ENCODE data around the gene MPPE1.

The MPPE1 gene

DNA sequence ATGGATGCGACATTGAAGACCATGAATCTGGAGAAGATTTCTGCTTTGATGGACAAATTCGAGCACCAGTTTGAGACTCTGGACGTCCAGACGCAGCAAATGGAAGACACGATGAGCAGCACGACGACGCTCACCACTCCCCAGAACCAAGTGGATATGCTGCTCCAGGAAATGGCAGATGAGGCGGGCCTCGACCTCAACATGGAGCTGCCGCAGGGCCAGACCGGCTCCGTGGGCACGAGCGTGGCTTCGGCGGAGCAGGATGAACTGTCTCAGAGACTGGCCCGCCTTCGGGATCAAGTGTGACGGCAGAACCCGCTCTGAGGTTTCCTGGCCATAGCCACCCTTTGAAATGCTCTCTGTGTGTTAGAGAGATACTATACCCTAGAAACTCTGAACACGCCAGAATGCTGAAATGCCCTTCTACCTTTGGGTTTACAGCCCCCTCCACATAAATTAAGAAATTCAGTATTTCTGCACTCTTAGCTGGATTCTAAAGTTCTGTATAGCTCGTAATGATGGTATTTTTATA, 56.2 kb downstream of the MPPE1 start:
- DNase-seq = no peak

DNA sequence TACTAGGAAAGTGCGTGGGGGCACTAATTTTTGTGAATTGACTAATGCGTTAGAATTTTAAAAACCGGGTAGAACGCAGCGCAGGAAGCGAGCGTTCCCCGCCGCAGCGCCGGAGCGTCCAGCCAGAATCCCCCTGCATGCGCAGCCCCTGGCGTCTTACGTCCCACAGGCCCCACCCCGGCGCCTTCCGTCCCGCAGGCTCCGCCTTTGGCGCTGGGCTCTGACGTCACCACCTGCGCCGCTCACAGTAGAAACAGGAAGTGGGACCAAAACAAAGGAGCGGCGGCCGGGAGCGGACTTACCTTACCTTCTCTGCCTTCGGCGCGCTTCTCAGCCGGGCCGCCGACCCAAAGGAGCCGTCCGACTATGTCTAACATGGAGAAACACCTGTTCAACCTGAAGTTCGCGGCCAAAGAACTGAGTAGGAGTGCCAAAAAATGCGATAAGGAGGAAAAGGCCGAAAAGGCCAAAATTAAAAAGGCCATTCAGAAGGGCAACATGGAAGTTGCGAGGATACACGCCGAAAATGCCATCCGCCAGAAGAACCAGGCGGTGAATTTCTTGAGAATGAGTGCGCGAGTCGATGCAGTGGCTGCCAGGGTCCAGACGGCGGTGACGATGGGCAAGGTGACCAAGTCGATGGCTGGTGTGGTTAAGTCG, 56.8 kb downstream of the MPPE1 start, which contains the start of gene CHMP1B:
Gene CHMP1B (plus strand): TSS at position 268 of the 660 bp plus-strand sequence. CDS start 99 bp downstream, at position 367.
- DNase-seq = peak; percentile 81

DNA sequence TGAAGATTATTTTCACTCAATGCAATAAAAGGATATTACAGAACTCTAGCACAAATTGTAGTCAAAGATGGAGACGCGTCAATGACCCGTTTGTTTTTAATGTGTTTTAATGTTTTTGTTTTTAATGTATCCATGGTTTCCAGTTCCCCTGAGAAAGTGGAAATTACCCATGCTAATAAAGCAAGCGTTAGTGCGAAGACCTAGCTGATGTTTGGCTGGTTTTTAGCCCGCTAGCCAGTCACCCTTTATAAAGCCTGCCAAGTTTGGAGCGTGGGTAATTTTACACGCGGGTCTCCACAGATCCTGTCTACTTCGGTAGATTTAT, 57.3 kb downstream of the MPPE1 start:
- DNase-seq = no peak

GRCh38 chr18:11849841-11850634, 58.1 kb downstream of the MPPE1 start:
- DNase-seq = no peak

- no peak for DNase-seq
Measured at GRCh38 chr18:11849279-11849678, 58.8 kb downstream of the MPPE1 start.

GRCh38 chr18:11847811-11848210, 60.3 kb downstream of the MPPE1 start:
- DNase-seq = no peak

DNA sequence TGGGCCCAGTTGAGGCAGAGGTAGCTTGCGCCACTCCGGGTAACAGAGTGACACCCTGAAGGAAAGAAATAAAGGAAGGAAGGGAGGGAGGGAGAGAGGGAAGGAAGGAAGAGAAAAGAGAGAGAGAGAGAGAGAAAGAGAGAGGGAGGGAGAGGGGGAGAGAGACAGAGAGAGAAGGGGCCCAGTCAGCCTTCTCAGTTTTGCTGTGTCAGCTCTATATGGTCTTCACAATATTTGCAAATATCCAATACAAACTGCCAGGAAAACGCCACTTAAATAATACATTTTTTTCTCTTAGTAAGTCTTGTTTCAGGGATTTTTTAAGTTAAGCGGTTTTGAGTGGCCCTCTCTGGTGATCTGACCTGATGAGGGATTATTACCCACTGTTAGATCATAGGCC, 62.5 kb downstream of the MPPE1 start:
- no peak for DNase-seq

DNA sequence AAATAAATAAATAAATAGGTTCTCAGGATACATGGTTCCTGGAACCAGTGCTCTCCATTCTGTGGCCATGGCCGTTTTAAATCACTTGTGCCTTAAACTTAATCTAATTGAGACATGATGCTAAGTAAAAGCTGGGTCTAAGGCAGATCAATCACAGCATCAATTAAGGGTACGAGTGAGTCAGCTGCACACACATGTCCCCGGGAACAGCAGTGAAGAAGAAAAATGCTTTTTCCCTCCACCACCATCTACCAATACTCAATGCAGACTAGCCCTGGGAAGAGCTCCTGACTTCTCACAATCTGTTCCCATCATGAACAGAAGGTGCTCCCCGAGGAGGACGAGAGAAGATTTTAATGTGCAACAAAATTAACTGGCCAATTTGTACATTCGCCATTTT, 63.7 kb downstream of the MPPE1 start:
- DNase-seq = no peak

DNA sequence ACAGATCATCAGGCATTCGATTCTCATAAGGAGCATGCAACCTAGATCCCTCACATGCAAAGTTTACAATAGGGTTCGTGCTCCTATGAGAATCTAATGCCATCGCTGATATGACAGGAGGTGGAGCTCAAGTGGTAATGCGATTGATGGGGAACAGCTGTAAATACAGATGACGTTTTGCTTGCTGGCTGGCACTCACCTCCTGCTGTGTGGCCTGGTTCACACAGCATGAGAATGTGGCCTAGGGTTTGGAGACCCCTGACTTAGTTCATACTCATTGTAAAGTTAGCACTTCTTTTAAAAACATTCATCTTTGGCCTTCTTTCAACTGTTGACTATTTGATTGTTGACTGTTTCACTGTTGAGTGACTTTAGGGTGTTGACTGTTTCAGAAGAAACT, 65.6 kb downstream of the MPPE1 start:
- no peak for DNase-seq

- DNase-seq = no peak
Measured at GRCh38 chr18:11840493-11840892, 67.6 kb downstream of the MPPE1 start.

DNA sequence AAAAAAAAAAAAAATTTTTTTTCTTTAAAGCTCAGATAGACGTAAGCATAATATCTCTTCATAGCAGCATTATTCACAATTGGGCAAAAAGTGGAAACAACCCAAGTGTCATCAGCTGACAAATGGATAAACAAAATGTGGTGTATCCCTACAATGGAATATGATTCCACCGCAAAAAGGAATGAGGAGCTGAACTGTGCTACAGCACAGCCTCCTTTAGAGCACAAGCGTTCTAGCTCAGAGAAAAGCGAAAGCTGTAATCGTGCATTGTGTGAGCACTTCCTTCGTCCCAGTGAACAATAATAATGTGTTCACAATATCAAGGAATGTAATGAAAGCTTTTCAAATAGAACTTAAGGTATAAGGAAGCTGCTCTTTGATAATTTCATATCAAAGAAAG, 68.6 kb downstream of the MPPE1 start:
- no peak for DNase-seq

DNA sequence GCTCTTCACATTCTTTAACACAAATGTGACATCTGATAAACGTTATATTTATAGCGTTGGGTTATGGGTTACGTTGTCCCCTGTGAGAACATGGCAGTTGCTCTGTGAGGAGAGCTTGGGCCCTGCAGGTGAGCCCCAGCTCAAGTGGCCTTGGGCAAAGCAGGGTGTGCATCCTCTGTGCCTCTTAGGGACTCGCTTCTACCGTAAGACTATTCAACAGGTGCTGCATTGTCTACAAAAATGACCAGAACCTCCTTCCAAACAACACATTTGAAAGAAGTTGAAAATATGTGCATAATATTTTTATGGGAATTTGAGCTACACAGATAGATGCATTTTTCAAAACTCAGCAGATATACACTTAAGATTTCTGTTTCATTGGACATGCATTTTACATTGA, 73.3 kb downstream of the MPPE1 start:
- DNase-seq = no peak
